K562 (cell line): ENCODE results near the gene TACSTD2. TPM values are rescaled to one million over a fixed set of nuclear protein-coding genes. Genes with fewer than 3 reads are reported as not detected.

Experiments
- CCAR2 ChIP-seq: fragments of 200-400 bp; formaldehyde crosslinking; IDR thresholded peaks from 2 replicates; pipeline ENCODE4 v1.6.1; 2017; ENCODE audit warnings: mild to moderate bottlenecking, low read depth, low read length
- CCNT2 ChIP-seq: IDR thresholded peaks from 2 replicates; pipeline ENCODE4 v1.6.1; 2011; ENCODE audit warnings: borderline replicate concordance, low read depth, mild to moderate bottlenecking, moderate library complexity, mixed read lengths, low read length; ENCODE audit not compliant: insufficient read length; ENCODE audit errors: extremely low read depth
- CTCFL ChIP-seq: IDR thresholded peaks from 2 replicates; pipeline ENCODE4 v1.6.1; 2011; ENCODE audit warnings: borderline replicate concordance, low read depth, mild to moderate bottlenecking, moderate library complexity, low read length; ENCODE audit not compliant: insufficient read depth, poor library complexity, severe bottlenecking
- GMEB1 ChIP-seq: fragments of 250-450 bp; sonication (Bioruptor Pico); IDR thresholded peaks from 2 replicates; pipeline ENCODE4 v1.4.0; 2020; ENCODE audit warnings: mild to moderate bottlenecking
- KDM2B ChIP-seq: fragments of 250-450 bp; sonication (Bioruptor Pico); IDR thresholded peaks from 2 replicates; pipeline ENCODE4 v1.8.0; 2021; ENCODE audit warnings: mild to moderate bottlenecking, moderate library complexity
- PKNOX1 ChIP-seq: fragments of 450-650 bp; IDR thresholded peaks from 2 replicates; pipeline ENCODE4 v1.6.1; 2016
- SIRT6 ChIP-seq: IDR thresholded peaks from one replicate; pipeline ENCODE4 v1.6.1; 2012; ENCODE audit warnings: low read depth, mild to moderate bottlenecking, control low read depth, inconsistent platforms, low read length, moderate library complexity
- STAG1 ChIP-seq: sonication (generic); formaldehyde crosslinking; IDR thresholded peaks from 2 replicates; pipeline ENCODE4 v1.5.0; 2020; ENCODE audit warnings: missing genetic modification reagents, borderline replicate concordance
- STAT5A ChIP-seq: IDR thresholded peaks from 2 replicates; pipeline ENCODE4 v1.6.1; 2012; ENCODE audit warnings: low read length, inconsistent platforms, borderline replicate concordance
- TBP ChIP-seq: optimal IDR thresholded peaks from 2 replicates; pipeline ENCODE3; 2011; ENCODE audit warnings: low read depth, low read length, improper control_type of control experiment
- TCF15 ChIP-seq: fragments of 250-450 bp; sonication (Bioruptor Pico); IDR thresholded peaks from 2 replicates; pipeline ENCODE4 v1.8.0; 2022; ENCODE audit warnings: moderate library complexity, mild to moderate bottlenecking, inconsistent platforms
- TGIF2 ChIP-seq: sonication (generic); formaldehyde crosslinking; IDR thresholded peaks from 2 replicates; pipeline ENCODE4 v1.8.1; 2022; ENCODE audit warnings: mild to moderate bottlenecking, missing genetic modification reagents, moderate library complexity
- ZC3H4 ChIP-seq: sonication (generic); formaldehyde crosslinking; IDR thresholded peaks from 2 replicates; pipeline ENCODE4 v1.9.0; 2021; ENCODE audit warnings: missing genetic modification reagents, borderline replicate concordance
- ZNF12 ChIP-seq: sonication (generic); formaldehyde crosslinking; IDR thresholded peaks from 2 replicates; pipeline ENCODE4 v1.4.0; 2020; ENCODE audit warnings: mild to moderate bottlenecking, missing genetic modification reagents
- ZNF217 ChIP-seq: sonication (generic); formaldehyde crosslinking; IDR thresholded peaks from 2 replicates; pipeline ENCODE4 v1.8.0; 2022; ENCODE audit warnings: mild to moderate bottlenecking, missing genetic modification reagents
- polyA plus RNA-seq, 8 experiments: library from polyadenylated mRNA; depleted of rRNA in 4 of 8; stranded (reverse) in 5 of 8; unstranded in 3 of 8; fragments of >200 nt; fragmentation: Nextera tagmentation in 2 of 8; fragmentation: Illumina TruSeq in 1 of 8; extraction: Ambion mirVana in 2 of 8; extraction: Trizol in 1 of 8; gene quantifications; 2 replicates each; pipeline versions ENCODE4 v1.2.1 to v1.2.3, GENCODE V29; 2011 to 2014; ENCODE audit warnings: inconsistent platforms in 1 of 8, missing spikeins in 1 of 8
- total RNA-seq, 7 experiments: library from RNA; depleted of rRNA in 6 of 7; stranded (reverse); fragments of >200 nt in 6 of 7; fragmentation: Illumina TruSeq in 2 of 7; extraction: Trizol in 2 of 7; gene quantifications; 2 replicates each; pipeline versions ENCODE4 v1.2.1 to v1.2.3, GENCODE V29; 2011 to 2021; ENCODE audit warnings: low replicate concordance in 1 of 7
- TF ChIP-seq, protein P1 (sequence below): sonication (generic); formaldehyde crosslinking; IDR thresholded peaks from 2 replicates; pipeline ENCODE4 v1.8.0; 2023; ENCODE audit warnings: mild to moderate bottlenecking, missing genetic modification reagents

Gene TACSTD2
- total and polyA plus RNA-seq, 9 of the 15 experiments (the other 6 are each of a cell fraction or from before 2014, with no cell fraction given) = 0.04 to 0.31 TPM; not detected in 7

DNA sequence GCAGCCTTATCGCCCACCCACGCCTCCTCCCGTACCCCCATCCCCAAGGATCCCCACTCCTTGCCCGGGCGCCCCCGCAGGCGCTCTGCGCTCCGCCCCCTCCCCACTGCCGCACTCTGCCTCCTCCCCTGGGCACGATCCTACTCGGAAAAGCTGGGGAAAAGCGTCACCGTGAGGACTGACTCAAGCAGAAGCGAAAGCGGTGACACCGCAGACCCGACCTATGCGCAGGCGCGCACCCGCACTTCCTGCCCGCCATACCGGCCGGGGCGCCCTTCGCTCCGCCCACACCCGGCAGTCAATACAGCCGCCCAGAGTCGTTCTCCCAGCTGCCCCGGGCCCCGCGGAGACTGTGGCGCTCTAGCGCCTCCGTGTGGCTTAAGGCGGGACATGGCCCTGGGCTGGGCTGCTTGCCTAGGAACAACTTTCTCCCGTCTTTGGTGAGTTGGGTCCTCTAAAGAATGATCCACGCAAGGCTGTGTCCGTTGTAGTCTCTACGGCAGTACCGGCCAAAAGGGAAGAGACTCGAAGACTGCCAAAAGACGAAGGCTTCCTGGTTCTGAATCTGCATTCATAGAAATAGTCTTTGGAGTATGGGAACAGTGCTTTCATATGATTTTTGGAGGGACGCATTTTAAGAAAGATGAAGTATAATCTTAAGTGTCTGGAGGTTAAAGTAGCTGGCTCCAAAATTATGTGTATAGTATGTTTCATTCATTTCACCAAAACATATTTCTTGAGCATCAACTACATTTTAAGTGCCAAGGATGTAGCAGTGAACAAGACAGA is 30.3 kb downstream of the TACSTD2 start, which contains the start of gene OMA1 (continued):
- TF ChIP-seq GMEB1 (CRISPR knock-in tag) (no peak), CCNT2 (peak; percentile 69), SIRT6 (no peak), CTCFL (peak; percentile 86), STAG1 (CRISPR knock-in tag) (no peak), KDM2B (CRISPR knock-in tag) (no peak), TCF15 (CRISPR knock-in tag) (no peak), STAT5A (no peak), TBP (peak; percentile 71), ZNF12 (CRISPR knock-in tag) (no peak), CCAR2 (no peak), ZNF217 (CRISPR knock-in tag) (no peak), PKNOX1 (peak; percentile 57; the same call in 1 of the 2 replicates), ZC3H4 (no peak), TGIF2 (CRISPR knock-in tag) (no peak)
- TF ChIP-seq, protein P1, sequence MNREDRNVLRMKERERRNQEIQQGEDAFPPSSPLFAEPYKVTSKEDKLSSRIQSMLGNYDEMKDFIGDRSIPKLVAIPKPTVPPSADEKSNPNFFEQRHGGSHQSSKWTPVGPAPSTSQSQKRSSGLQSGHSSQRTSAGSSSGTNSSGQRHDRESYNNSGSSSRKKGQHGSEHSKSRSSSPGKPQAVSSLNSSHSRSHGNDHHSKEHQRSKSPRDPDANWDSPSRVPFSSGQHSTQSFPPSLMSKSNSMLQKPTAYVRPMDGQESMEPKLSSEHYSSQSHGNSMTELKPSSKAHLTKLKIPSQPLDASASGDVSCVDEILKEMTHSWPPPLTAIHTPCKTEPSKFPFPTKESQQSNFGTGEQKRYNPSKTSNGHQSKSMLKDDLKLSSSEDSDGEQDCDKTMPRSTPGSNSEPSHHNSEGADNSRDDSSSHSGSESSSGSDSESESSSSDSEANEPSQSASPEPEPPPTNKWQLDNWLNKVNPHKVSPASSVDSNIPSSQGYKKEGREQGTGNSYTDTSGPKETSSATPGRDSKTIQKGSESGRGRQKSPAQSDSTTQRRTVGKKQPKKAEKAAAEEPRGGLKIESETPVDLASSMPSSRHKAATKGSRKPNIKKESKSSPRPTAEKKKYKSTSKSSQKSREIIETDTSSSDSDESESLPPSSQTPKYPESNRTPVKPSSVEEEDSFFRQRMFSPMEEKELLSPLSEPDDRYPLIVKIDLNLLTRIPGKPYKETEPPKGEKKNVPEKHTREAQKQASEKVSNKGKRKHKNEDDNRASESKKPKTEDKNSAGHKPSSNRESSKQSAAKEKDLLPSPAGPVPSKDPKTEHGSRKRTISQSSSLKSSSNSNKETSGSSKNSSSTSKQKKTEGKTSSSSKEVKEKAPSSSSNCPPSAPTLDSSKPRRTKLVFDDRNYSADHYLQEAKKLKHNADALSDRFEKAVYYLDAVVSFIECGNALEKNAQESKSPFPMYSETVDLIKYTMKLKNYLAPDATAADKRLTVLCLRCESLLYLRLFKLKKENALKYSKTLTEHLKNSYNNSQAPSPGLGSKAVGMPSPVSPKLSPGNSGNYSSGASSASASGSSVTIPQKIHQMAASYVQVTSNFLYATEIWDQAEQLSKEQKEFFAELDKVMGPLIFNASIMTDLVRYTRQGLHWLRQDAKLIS (CRISPR knock-in tag) = no peak
